ENCODE results near the gene N4BP2.
A peak's percentile ranks its signal among the peaks of the same experiment; 100 is the strongest.

Gene N4BP2

GRCh38 chr4:40160258-40160657 is 103.6 kb downstream of the N4BP2 start:
- no peak for DNase-seq

DNA sequence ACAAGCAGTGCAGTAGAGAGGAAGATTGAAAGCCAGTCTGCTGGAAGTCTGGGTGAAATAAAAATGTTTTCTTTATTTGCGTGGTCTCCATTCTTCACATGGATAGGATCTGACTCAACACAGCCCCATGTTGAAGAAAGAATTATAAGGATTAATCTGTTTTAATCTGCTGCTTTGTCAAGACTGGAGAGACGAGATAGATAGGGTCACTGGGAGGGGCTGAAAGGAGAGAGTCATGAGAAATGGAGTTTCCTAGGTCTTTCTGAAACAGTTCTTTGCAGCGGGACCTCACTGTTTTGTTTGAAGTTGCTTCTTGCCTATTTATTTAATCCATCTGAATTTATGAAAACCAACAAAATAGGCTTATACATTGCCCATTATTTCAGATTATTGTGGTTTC is 107.8 kb downstream of the N4BP2 start:
- no peak for DNase-seq

- DNase-seq: no peak
Measured at GRCh38 chr4:40165916-40166315, 109.3 kb downstream of the N4BP2 start.

GRCh38 chr4:40168070-40168469 is 111.4 kb downstream of the N4BP2 start:
- no peak for DNase-seq

DNA sequence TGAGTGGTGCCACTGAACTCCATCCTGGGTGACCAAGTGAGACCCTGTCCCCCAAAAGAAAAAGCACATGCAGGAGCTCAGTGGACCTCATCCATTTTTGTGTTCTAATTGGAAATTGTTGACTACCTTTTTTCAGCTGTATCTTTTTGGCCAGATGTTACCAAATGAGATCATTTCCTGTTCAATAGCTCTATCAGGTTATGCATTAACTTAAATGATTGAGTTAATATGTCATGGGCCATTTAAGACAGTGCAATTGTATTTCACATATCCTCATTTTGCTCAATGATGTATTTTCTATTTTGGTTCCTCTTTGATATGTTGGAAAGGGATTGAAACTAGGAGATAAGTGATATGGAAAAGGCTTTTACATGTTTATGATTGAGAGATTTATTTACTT is 113.9 kb downstream of the N4BP2 start:
- DNase-seq: no peak

DNA sequence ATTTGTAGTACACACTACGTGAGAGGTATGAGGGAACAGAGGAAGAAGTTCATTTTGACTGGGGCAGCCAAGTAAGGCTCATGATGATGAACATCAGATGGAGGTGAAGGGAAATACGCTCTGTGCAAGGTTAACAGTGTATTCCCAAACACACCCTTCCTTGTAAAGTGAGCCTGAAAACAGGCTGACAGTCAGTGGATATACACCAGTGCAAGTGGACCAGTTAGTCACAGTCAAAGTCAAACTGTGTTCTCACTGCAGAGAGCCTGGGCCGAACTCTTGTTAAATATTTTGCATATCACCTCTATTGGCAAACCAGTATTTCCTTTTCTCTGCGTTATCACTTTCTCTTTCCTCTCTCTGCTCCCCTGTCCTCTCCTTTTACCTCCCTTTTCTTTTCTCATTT is 116.8 kb downstream of the N4BP2 start:
- DNase-seq: no peak

DNA sequence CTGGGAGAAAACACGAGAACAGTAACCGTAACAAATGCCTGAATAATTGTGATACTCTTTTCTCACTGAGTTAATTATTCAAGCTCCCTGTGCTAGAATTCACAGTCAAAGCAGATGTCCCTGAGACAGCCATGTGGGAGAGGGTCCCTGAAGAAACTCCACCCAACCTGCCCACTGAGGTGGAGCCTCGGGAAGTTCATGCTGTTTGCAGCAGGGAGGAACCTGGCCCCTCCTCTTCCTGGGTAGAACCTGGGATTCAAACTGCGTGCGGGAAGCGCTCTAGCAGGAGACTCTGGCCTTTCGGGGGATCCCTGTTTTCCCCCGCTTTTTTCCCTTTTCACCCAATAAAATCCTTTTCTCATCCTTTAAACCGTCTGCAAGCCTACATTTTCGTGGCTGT is 120.0 kb downstream of the N4BP2 start:
- DNase-seq: no peak

DNA sequence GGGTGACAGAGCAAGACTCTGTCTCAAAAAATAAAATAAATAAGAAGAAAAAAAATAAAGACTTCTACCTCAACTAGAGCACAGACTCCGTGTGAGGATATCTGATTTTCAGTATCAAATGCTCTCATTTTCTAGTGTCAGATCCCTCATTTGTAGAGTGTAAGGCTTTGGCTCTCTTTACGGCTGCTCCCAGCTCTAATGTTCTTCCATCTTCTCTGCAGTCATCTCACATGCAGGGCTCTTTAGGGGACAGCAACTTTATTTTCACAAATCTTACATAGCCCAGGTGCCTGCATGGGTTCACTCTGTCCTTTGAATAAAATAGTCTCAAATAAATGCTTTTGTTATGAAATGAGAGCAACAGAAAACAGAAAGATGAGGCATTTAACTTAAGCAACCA is 120.9 kb downstream of the N4BP2 start:
- DNase-seq: no peak

DNA sequence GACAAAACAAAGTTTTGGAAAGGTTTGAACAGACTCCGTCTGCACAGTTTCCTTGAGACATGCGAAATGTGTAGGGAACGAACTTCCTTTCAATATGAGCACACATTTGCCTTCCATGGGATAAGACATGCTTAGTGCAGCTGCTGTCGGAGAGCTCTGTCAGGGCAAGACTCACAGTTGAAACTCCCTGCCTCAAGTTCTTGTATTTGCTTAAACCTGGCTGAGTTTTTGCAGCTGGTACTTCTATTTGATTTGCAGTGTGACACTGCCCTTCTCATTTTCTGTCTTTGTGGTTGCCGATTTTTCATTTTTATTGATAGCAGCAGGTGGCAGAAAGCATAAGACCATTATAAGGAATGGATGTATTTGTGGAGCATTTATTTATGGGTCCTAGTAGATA is 122.0 kb downstream of the N4BP2 start:
- no peak for DNase-seq

GRCh38 chr4:40179360-40179759 is 122.7 kb downstream of the N4BP2 start:
- no peak for DNase-seq

DNA sequence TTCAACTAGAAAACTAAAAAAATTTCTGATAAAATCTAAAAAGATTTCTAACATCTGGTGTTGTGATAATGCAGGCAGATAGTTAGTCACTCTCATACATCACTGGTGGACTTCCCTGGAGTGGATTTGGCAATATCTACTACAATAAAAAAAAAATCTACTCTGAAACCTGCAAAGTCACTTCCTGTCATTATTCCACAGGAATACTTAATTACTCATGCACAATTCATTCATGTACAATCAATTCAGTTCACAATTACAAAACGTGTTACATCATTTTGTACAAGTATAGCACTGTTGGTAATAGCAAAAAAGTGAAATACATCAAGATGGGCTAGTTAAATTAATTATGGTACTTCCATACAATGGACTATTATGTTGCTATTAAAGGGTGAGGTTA is 123.7 kb downstream of the N4BP2 start:
- DNase-seq: no peak

GRCh38 chr4:40182001-40182400 is 125.4 kb downstream of the N4BP2 start:
- no peak for DNase-seq

GRCh38 chr4:40182954-40183353 is 126.3 kb downstream of the N4BP2 start:
- DNase-seq: no peak

GRCh38 chr4:40183615-40184411 is 127.2 kb downstream of the N4BP2 start:
- DNase-seq: no peak

- DNase-seq: no peak
Measured at GRCh38 chr4:40185830-40186664, 129.4 kb downstream of the N4BP2 start.

DNA sequence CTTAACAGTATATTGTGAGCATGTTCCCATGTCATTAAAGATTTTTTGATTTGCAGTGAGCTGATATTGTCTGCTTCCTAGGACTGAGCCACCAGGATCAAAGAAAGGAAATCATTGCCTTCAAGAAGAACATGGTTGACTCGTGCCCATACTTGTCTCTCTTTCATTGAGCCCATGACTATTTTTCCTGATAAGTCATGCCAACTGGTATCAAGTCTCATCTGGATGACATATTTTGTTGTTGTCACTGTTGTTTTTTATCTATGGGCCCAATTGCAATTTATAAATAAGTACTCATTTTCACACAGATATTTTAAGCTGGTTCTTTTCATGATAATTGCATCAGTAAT is 130.0 kb downstream of the N4BP2 start:
- DNase-seq: no peak

- DNase-seq: no peak
Measured at GRCh38 chr4:40187386-40187906, 130.8 kb downstream of the N4BP2 start.

GRCh38 chr4:40190019-40190418 is 133.4 kb downstream of the N4BP2 start:
- no peak for DNase-seq

- DNase-seq: no peak
Measured at GRCh38 chr4:40190465-40190864, 133.8 kb downstream of the N4BP2 start.

DNA sequence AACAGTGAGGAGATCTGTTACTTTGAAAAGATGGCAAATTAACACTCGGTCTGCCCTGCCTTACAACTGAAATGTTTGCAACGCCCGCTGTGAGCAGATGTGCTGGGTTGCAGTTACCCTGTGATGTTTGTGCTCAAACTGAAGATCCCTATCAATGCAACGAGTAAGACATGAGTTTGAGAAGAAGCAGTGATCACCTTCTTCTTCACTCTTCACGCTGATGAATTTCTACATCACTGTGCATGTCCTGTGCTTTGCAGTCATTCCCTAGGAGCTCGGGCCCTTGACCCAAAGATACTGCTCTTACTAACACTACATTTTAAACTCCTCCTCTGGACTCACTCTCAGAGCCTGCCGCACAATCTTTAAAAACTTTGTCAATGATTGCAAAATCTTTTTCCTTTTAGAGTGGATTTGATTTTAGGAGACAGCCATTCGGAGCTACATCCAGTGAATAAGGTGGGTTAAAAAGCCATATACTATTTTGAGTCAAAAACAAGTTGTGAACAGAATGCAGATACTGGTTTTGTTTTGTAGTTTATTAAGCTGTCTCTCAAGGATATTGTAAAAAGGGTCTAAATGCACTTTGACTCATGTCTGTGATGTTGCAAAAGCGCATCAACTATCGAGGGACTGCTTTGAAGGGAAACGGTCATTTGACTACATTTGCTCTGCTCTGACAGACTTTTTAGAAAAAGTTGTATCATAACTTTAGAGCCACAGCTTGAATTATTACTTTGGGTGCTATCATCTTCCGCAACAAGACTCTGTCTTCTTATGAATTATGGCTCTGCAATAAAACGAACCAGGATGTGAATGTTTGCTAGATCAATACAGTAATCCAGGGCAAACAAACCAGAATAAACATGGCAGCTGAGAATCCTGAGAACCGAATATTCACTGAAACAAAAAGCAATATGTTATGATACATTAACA is 134.5 kb downstream of the N4BP2 start:
- no peak for DNase-seq

DNA sequence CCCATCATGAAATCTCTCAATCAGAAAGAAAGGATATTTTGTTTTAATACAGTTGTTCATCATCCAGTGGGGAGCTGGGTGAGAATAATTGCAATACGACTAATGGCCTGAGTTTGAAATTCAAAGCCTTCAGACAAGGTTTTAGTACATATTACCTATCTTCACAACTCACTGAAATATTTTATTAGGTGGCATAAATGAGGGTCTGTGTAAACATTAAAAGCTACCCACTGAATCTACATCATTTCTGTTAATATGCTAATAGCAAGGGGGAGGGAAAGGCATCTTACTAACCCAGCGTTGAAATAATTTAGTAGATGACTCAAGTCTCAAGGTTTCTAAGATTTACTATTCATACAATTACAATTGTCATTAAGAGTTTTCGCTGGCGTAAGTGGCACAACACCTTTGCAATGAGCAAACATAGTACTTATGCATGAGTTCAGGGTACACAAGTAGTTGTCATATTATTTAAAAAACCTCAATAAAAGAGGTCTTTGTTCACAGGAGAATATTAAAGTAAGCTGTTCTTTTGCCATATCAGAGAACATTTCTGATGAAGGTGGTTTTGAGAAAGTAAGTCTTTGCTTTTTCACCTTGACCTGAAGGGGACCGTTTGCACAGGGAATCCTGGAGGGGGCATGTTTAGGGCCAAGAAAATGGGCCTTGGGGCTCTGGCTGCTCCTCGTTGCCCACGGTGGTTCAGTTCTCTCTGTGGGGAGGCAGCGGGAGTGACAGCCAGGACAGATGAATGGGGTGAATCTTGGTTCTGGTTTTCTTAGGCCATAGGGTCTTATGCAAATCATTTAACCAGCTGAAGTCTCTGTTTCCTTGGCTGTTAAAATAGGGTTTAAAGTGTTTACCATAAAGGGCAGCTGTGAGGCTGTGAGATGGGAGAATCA is 135.7 kb downstream of the N4BP2 start:
- DNase-seq: no peak

- DNase-seq: peak; percentile 51
Measured at GRCh38 chr4:40193016-40193571, 136.4 kb downstream of the N4BP2 start.

Measured in stimulated activated CD8-positive, alpha-beta memory T cell treated with anti-CD3 and anti-CD28 coated beads, Interleukin-4, amount 100 ng/mL, for 48 hours (primary cell).